HL-60 (cell line): ENCODE data around the gene TAF1B.

Source experiments
- CTCF ChIP-seq: IDR thresholded peaks from one replicate; pipeline ENCODE4 v1.5.1; 2011; ENCODE audit warnings: low read length, control low read depth, inconsistent platforms; ENCODE audit not compliant: insufficient read depth
- GABPA ChIP-seq: IDR thresholded peaks from 2 replicates; pipeline ENCODE4 v1.6.1; 2012; ENCODE audit warnings: low read depth
- POLR2AphosphoS5 ChIP-seq: IDR thresholded peaks from 2 replicates; pipeline ENCODE4 v1.6.1; 2012; ENCODE audit warnings: low read depth
- REST ChIP-seq: IDR thresholded peaks from 2 replicates; pipeline ENCODE4 v1.6.1; 2012; ENCODE audit warnings: low read depth; ENCODE audit not compliant: insufficient replicate concordance

- TF ChIP-seq CTCF (no peak), POLR2AphosphoS5 (no peak), REST (no peak), GABPA (no peak)
Observed at GRCh38 chr2:9964334-9964980, 121.2 kb downstream of the TAF1B start.
